Esophagus squamous epithelium (tissue), 5 donors: Measurements from ENCODE around the gene OR8A1. TPM values are rescaled to one million over a fixed set of nuclear protein-coding genes. Genes with fewer than 3 reads are reported as not detected.

Source experiments
- DNase-seq: peaks from one replicate; lab custom pipeline; 2025; lab: John Stamatoyannopoulos, UW
- H3K27ac ChIP-seq, 4 donors: fragments of 200-600 bp; sonication (generic); one replicate each; pipeline ENCODE4 v1.5.1; 2016 to 2019; ENCODE audit warnings: mild to moderate bottlenecking in 1 of 4
- H3K27me3 ChIP-seq, 4 donors: fragments of 200-600 bp; sonication (generic); 1 replicate in 3 of 4; 2 replicates in 1 of 4; pipeline versions ENCODE4 v1.5.1 to v1.6.0; 2017 to 2021; ENCODE audit warnings: antibody characterized with exemption in 1 of 4
- H3K36me3 ChIP-seq, 3 donors: fragments of 200-600 bp; sonication (generic); one replicate each; pipeline ENCODE4 v1.5.1; 2016 to 2019
- H3K4me1 ChIP-seq, 3 donors: fragments of 200-600 bp; sonication (generic); one replicate each; pipeline ENCODE4 v1.5.1; 2017 to 2019
- H3K4me3 ChIP-seq, 4 donors: fragments of 200-600 bp; sonication (generic); 1 replicate in 3 of 4; 2 replicates in 1 of 4; pipeline ENCODE4 v1.5.1; 2016 to 2019; ENCODE audit warnings: mild to moderate bottlenecking in 2 of 4, moderate library complexity in 1 of 4
- H3K9me3 ChIP-seq, 3 donors: fragments of 200-600 bp; sonication (generic); one replicate each; pipeline ENCODE4 v1.5.1; 2016 to 2019
- POLR2A ChIP-seq, 4 donors: fragments of 450-650 bp; IDR thresholded peaks; one replicate each; pipeline ENCODE4 v1.6.1; 2017; ENCODE audit warnings: antibody characterized with exemption in 4 of 4, mild to moderate bottlenecking in 4 of 4, moderate library complexity in 3 of 4
- WGBS, 2 donors: methylation state at CpG; one replicate each; pipeline ENCODE4 v1.1.5; 2018; 5-methylcytosine and 5-hydroxymethylcytosine counted together
- intact Hi-C: fragments of 100-400 bp; cut with DNase I; formaldehyde crosslinking; loops from one replicate; pipeline ENCODE4 v1.15.0; 2022
- total RNA-seq, 4 donors: library from RNA; depleted of rRNA; stranded (reverse); fragments of >200 nt; gene quantifications; one replicate each; pipeline ENCODE4 v1.1.0, GENCODE V29; 2016
- TF ChIP-seq, protein P1 (sequence below), 6 experiments: fragments of 450-650 bp in 4 of 6; fragments of 200-600 bp in 2 of 6; sonication (generic) in 2 of 6; IDR thresholded peaks; one replicate each; pipeline ENCODE4 v1.5.1; 2016 to 2019; ENCODE audit warnings: antibody characterized with exemption in 6 of 6, mild to moderate bottlenecking in 4 of 6, moderate library complexity in 4 of 6
- donor health status: DM: yes; HTN: yes; CAD: no.

OR8A1 gene
- total RNA-seq, 4 donors from 2014 or later, result not detected

- H3K9me3 ChIP-seq, result no peaks in the 10 kb centered on the region
- WGBS, 2 donors, result 78 to 94% methylated on average over 2 of the region's 2 CpGs
- intact Hi-C loops, result no loop called here
- no peak overlapping the region for H3K4me3 ChIP-seq
- TF ChIP-seq POLR2A (IDR thresholded peaks at IDR 0.05), result no peak
- TF ChIP-seq, protein P1, sequence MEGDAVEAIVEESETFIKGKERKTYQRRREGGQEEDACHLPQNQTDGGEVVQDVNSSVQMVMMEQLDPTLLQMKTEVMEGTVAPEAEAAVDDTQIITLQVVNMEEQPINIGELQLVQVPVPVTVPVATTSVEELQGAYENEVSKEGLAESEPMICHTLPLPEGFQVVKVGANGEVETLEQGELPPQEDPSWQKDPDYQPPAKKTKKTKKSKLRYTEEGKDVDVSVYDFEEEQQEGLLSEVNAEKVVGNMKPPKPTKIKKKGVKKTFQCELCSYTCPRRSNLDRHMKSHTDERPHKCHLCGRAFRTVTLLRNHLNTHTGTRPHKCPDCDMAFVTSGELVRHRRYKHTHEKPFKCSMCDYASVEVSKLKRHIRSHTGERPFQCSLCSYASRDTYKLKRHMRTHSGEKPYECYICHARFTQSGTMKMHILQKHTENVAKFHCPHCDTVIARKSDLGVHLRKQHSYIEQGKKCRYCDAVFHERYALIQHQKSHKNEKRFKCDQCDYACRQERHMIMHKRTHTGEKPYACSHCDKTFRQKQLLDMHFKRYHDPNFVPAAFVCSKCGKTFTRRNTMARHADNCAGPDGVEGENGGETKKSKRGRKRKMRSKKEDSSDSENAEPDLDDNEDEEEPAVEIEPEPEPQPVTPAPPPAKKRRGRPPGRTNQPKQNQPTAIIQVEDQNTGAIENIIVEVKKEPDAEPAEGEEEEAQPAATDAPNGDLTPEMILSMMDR (IDR thresholded peaks at IDR 0.05), result no peak
- no peak for DNase-seq
- no peak overlapping the region for H3K27ac ChIP-seq
- H3K27me3 ChIP-seq, result peaks cover 0 to 29% (median 0%) of the 10 kb centered on the region in 4 donors
- H3K36me3 ChIP-seq, result no peaks in the 10 kb centered on the region
- no peaks in the 10 kb centered on the region for H3K4me1 ChIP-seq
These were observed 40.5 kb downstream of the OR8A1 start for GRCh38 chr11:124610295-124610694.

GRCh38 chr11:124611064-124611463 lies 41.3 kb downstream of the OR8A1 start, which contains the start of gene PANX3:
PANX3 (plus strand) TSS chr11:124611428; CDS start chr11:124611557, 129 bp downstream.
- WGBS, 2 donors, result 62 to 76% methylated on average over 4 to 5 of the region's 5 CpGs
- intact Hi-C loops, result no loop called here
- Histone ChIP-seq H3K9me3 (no peaks in the 10 kb centered on the region), H3K36me3 (no peaks in the 10 kb centered on the region), H3K27me3 (peaks cover 0 to 36% (median 0%) of the 10 kb centered on the region in 4 donors), H3K4me3 (no peak within 1 kb of the TSS), H3K27ac (no peak within 1 kb of the TSS), H3K4me1 (no peaks in the 10 kb centered on the region)
- no peak for DNase-seq
- TF ChIP-seq, protein P1 (IDR thresholded peaks at IDR 0.05), result no peak
- no peak for TF ChIP-seq POLR2A (IDR thresholded peaks at IDR 0.05)

DNA sequence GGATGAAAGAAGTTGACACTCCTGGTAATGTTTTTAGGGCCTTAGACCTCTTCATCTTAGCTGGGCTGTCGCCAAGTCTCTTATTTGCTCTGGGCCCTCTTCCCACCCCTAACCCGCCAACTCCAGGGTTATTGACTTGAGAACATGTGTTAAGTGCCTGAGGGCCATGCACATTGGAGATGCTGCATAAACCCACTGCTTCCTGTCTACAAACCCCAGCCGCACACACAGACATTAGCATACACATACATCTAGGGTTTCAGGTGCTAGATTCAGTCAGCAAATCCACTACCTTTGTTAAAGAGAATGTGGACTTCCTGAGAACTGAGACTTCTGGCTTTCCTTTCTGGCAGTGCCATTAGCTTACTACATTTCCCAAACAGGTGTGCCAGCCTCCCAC lies 42.2 kb downstream of the OR8A1 start:
- 44 to 62% methylated on average over 3 of the region's 3 CpGs for WGBS, 2 donors
- Histone ChIP-seq H3K27ac (no peak overlapping the region), H3K27me3 (peaks cover 0 to 39% (median 0%) of the 10 kb centered on the region in 4 donors), H3K4me1 (no peaks in the 10 kb centered on the region), H3K4me3 (no peak overlapping the region), H3K9me3 (no peaks in the 10 kb centered on the region), H3K36me3 (no peaks in the 10 kb centered on the region)
- intact Hi-C loops, result no loop called here
- no peak for DNase-seq
- TF ChIP-seq POLR2A (IDR thresholded peaks at IDR 0.05), result no peak
- TF ChIP-seq, protein P1 (IDR thresholded peaks at IDR 0.05), result no peak

- intact Hi-C loops, result no loop called here
- H3K36me3 ChIP-seq, result no peaks in the 10 kb centered on the region
- 65 to 73% methylated on average over 5 to 8 of the region's 10 CpGs for WGBS, 2 donors
- H3K4me3 ChIP-seq, result no peak overlapping the region
- no peak overlapping the region for H3K27ac ChIP-seq
- H3K9me3 ChIP-seq, result no peaks in the 10 kb centered on the region
- H3K4me1 ChIP-seq, result no peaks in the 10 kb centered on the region
- DNase-seq, result no peak
- TF ChIP-seq, protein P1 (IDR thresholded peaks at IDR 0.05), result no peak
- TF ChIP-seq POLR2A (IDR thresholded peaks at IDR 0.05), result no peak
- peaks cover 0 to 39% (median 0%) of the 10 kb centered on the region in 4 donors for H3K27me3 ChIP-seq
These were observed 42.9 kb downstream of the OR8A1 start for GRCh38 chr11:124612567-124613246.

DNA sequence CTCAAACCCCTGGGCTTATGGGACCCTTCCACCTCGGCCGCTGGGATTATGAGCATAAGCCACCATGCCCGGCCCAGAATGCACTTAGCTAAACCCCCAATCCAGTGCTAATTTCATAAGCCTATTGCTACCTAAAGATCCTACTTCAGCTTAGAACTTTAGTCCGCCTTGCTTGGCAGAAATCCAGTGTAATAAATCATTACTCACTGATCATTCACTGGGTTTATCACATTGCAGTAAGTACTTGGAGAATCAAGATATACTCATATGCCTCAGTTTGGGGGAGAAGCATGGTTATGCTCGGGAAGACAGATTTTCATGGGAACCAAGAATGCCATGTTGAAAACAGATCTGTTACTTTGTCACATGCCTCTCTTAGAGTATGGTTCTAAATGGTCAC lies 49.1 kb downstream of the OR8A1 start:
- intact Hi-C loops, result no loop called here
- H3K9me3 ChIP-seq, result no peaks in the 10 kb centered on the region
- no peaks in the 10 kb centered on the region for H3K36me3 ChIP-seq
- 62 to 80% methylated on average over 5 of the region's 5 CpGs for WGBS, 2 donors
- no peak overlapping the region for H3K4me3 ChIP-seq
- no peak for DNase-seq
- peaks cover 4 to 12% (median 10%) of the 10 kb centered on the region in 3 donors for H3K4me1 ChIP-seq
- TF ChIP-seq, protein P1 (IDR thresholded peaks at IDR 0.05), result no peak
- no peak for TF ChIP-seq POLR2A (IDR thresholded peaks at IDR 0.05)
- no peak overlapping the region for H3K27ac ChIP-seq
- H3K27me3 ChIP-seq, result peaks cover 0 to 36% (median 0%) of the 10 kb centered on the region in 4 donors
